Panc1 (cell line): Measurements from ENCODE around the gene HES3. TPM values are rescaled to one million over a fixed set of nuclear protein-coding genes. Genes with fewer than 3 reads are reported as not detected.

Experiments used
- ATAC-seq: fragments of 200-7000 bp; cut with Tn5 transposase; 2 replicates; pipeline ENCODE4 v1.9.1; 2020; ENCODE audit warnings: mild to moderate bottlenecking, moderate library complexity
- BruUV-seq: library from RNA; stranded (reverse); fragments of 400-500 nt; replicated peaks from 2 replicates; lab custom pipeline; 2021; lab: Mats Ljungman, UMichigan
- CTCF ChIA-PET: fragments of 300-600 bp; sonication (Branson Sonifier 250); formaldehyde crosslinking; loops from one replicate; lab custom pipeline; 2022; ENCODE audit warnings: antibody characterized with exemption; lab: Charles Lee
- POLR2A ChIA-PET: fragments of 300-600 bp; sonication (Branson Sonifier 250); formaldehyde crosslinking; loops from one replicate; lab custom pipeline; 2022; ENCODE audit warnings: antibody characterized with exemption; lab: Charles Lee
- DNase-seq: peaks from one replicate; pipeline ENCODE4 v3.0.0-alpha.2; 2010; ENCODE audit warnings: low read depth, low spot score
- H3K27ac ChIP-seq: 2 replicates; pipeline ENCODE4 v1.5.1; 2011; ENCODE audit warnings: mild to moderate bottlenecking, low read length, inconsistent platforms
- H3K27me3 ChIP-seq: fragments of 200-500 bp; sonication (Bioruptor generic); 2 replicates; pipeline ENCODE4 v1.6.0; 2014; ENCODE audit warnings: low read length, inconsistent platforms; ENCODE audit not compliant: control insufficient read depth, insufficient read depth
- H3K36me3 ChIP-seq: fragments of 200-500 bp; sonication (Bioruptor generic); 2 replicates; pipeline ENCODE4 v1.5.1; 2014; ENCODE audit warnings: inconsistent platforms, mild to moderate bottlenecking, low read length, moderate library complexity; ENCODE audit not compliant: control insufficient read depth, insufficient read depth
- H3K4me1 ChIP-seq: 2 replicates; pipeline ENCODE4 v1.5.1; 2011; ENCODE audit warnings: inconsistent platforms, mild to moderate bottlenecking, low read length, moderate library complexity; ENCODE audit not compliant: control insufficient read depth, insufficient read depth
- H3K4me3 ChIP-seq, 2 experiments: 2 replicates each; pipeline ENCODE4 v1.5.1; 2011 to 2012; ENCODE audit warnings: low read depth in 2 of 2, low read length in 2 of 2, mild to moderate bottlenecking in 2 of 2, inconsistent platforms in 1 of 2, moderate library complexity in 1 of 2
- H3K9me3 ChIP-seq: fragments of 200-500 bp; sonication (Bioruptor generic); 2 replicates; pipeline ENCODE4 v1.5.1; 2014; ENCODE audit warnings: low read depth, mild to moderate bottlenecking, inconsistent platforms, low read length, moderate library complexity; ENCODE audit not compliant: control insufficient read depth, insufficient read depth
- POLR2AphosphoS5 ChIP-seq: IDR thresholded peaks from 2 replicates; pipeline ENCODE4 v1.6.1; 2012; ENCODE audit warnings: mild to moderate bottlenecking, low read depth, low read length, moderate library complexity
- SIN3A ChIP-seq: IDR thresholded peaks from 2 replicates; pipeline ENCODE4 v1.6.1; 2012; ENCODE audit warnings: low read depth, mild to moderate bottlenecking, low read length, moderate library complexity, borderline replicate concordance; ENCODE audit not compliant: insufficient read depth
- TCF7L2 ChIP-seq: IDR thresholded peaks from 2 replicates; pipeline ENCODE4 v1.6.1; 2011; ENCODE audit warnings: mild to moderate bottlenecking, low read depth, low read length, inconsistent platforms
- in situ Hi-C: cut with HindIII; loops from 2 replicates; pipeline ENCODE4 v1.10.0; 2016; ENCODE audit warnings: low sequenced_read_pairs, low pct_unique_long_range_greater_than_20kb
- intact Hi-C: fragments of 100-400 bp; cut with micrococcal nuclease; formaldehyde crosslinking; loops from one replicate; pipeline ENCODE4 v1.10.0; 2022; ENCODE audit not compliant: unreplicated experiment
- total RNA-seq: library from RNA; stranded (reverse); gene quantifications from one replicate; pipeline ENCODE4 v1.2.1, GENCODE V29; 2021; ENCODE audit not compliant: unreplicated experiment
- TF ChIP-seq, protein P1 (sequence below): fragments of 450-650 bp; IDR thresholded peaks from 2 replicates; pipeline ENCODE4 v1.5.1; 2017; ENCODE audit warnings: mild to moderate bottlenecking
- TF ChIP-seq, protein P2 (sequence below), 2 experiments: IDR thresholded peaks; 2 replicates each; pipeline ENCODE4 v1.6.1; 2011 to 2012; ENCODE audit warnings: low read depth in 2 of 2, control low read depth in 1 of 2, low read length in 1 of 2, mild to moderate bottlenecking in 1 of 2, moderate library complexity in 1 of 2; ENCODE audit not compliant: insufficient read depth in 1 of 2

The HES3 gene
- total RNA-seq, 1 experiment from 2014 or later, result not detected

DNA sequence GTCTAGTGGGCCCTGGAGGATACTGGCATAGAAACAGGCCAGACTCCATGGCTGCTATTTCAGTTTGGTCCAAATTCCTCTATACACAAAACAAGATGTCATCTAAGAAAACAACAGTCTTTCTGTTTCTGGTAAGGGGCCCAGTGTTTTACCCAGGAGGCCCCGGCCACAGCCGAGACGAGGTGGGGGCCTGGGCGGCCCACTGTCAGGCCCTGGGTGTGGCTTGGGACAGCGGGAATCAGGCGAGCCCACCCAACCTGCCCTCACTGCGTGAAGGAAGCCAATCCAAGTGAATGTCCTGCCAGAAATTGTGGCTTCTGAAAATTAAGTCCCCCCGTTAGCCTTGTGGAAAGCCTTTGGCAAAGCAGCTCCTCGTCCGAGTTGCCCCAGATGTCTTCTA is 48.1 kb downstream of the HES3 start:
- intact Hi-C loops, result no loop called here
- DNase-seq, result no peak
- Histone ChIP-seq H3K27me3 (no peaks in the 10 kb centered on the region), H3K36me3 (no peaks in the 10 kb centered on the region), H3K9me3 (no peaks in the 10 kb centered on the region), H3K4me1 (no peaks in the 10 kb centered on the region), H3K4me3 (no peak overlapping the region), H3K27ac (no peak overlapping the region)
- ChIA-PET CTCF (no interaction called here), POLR2A (no interaction called here)
- TSS peak; percentile 39 for BruUV-seq
- ATAC-seq, result no peak
- in situ Hi-C loops, result no loop called here
- TF ChIP-seq, protein P1, sequence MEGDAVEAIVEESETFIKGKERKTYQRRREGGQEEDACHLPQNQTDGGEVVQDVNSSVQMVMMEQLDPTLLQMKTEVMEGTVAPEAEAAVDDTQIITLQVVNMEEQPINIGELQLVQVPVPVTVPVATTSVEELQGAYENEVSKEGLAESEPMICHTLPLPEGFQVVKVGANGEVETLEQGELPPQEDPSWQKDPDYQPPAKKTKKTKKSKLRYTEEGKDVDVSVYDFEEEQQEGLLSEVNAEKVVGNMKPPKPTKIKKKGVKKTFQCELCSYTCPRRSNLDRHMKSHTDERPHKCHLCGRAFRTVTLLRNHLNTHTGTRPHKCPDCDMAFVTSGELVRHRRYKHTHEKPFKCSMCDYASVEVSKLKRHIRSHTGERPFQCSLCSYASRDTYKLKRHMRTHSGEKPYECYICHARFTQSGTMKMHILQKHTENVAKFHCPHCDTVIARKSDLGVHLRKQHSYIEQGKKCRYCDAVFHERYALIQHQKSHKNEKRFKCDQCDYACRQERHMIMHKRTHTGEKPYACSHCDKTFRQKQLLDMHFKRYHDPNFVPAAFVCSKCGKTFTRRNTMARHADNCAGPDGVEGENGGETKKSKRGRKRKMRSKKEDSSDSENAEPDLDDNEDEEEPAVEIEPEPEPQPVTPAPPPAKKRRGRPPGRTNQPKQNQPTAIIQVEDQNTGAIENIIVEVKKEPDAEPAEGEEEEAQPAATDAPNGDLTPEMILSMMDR, result no peak
- no peak for TF ChIP-seq TCF7L2
- no peak for TF ChIP-seq POLR2AphosphoS5
- no peak for TF ChIP-seq SIN3A
- TF ChIP-seq, protein P2, sequence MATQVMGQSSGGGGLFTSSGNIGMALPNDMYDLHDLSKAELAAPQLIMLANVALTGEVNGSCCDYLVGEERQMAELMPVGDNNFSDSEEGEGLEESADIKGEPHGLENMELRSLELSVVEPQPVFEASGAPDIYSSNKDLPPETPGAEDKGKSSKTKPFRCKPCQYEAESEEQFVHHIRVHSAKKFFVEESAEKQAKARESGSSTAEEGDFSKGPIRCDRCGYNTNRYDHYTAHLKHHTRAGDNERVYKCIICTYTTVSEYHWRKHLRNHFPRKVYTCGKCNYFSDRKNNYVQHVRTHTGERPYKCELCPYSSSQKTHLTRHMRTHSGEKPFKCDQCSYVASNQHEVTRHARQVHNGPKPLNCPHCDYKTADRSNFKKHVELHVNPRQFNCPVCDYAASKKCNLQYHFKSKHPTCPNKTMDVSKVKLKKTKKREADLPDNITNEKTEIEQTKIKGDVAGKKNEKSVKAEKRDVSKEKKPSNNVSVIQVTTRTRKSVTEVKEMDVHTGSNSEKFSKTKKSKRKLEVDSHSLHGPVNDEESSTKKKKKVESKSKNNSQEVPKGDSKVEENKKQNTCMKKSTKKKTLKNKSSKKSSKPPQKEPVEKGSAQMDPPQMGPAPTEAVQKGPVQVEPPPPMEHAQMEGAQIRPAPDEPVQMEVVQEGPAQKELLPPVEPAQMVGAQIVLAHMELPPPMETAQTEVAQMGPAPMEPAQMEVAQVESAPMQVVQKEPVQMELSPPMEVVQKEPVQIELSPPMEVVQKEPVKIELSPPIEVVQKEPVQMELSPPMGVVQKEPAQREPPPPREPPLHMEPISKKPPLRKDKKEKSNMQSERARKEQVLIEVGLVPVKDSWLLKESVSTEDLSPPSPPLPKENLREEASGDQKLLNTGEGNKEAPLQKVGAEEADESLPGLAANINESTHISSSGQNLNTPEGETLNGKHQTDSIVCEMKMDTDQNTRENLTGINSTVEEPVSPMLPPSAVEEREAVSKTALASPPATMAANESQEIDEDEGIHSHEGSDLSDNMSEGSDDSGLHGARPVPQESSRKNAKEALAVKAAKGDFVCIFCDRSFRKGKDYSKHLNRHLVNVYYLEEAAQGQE (IDR thresholded peaks at IDR 0.05; ENCODE audit: insufficient read depth in 1 of 2, low read depth in 2 of 2, low read length in 1 of 2), result no peak

DNA sequence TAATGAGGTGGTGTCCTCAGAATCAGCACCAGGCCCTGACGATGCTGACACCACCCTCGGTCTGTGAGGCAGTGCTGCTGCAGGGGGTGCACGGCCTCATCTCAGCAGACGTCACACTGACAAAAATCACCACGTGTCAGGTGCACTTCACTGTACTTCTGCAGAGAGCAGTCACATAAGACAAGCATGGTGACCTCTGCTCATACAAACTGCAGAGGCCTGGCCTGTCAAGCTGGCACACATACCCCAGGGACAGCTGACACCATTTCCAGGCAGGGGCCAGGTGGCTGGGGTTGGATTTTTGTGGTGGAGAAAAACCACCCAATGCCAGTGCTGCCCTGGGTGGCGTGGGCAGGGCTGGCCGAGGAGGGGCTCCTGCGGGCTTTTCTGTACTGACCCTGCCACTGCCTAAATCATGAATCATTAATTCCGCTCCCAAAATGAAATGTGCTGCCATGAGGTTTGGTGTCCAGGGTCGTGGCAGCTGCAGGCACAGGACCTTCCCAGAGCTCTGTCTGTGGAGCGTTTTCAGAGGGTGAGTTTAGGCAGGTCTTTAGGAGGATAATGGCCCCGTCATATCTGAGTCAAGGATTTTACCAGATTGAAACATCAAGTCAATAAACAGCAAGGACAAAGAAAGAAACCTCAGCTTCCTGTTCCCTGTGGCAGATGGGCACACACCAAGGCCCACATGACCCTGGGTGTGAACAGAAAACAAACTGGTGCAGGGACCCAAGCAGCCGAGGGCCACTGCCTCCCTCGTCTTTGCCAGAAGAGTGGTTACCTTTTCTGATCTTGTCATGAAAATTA is 50.3 kb downstream of the HES3 start:
- no peak overlapping the region for H3K27ac ChIP-seq
- DNase-seq, result no peak
- no peak for ATAC-seq
- no peaks in the 10 kb centered on the region for H3K9me3 ChIP-seq
- TF ChIP-seq, protein P1, result no peak
- no peak for TF ChIP-seq TCF7L2
- TF ChIP-seq, protein P2 (IDR thresholded peaks at IDR 0.05; ENCODE audit: insufficient read depth in 1 of 2, low read depth in 2 of 2, low read length in 1 of 2), result no peak
- no peak for TF ChIP-seq POLR2AphosphoS5
- TF ChIP-seq SIN3A, result no peak
- CTCF ChIA-PET, result no interaction called here
- intact Hi-C loops (no loop called here), in situ Hi-C loops (no loop called here)
- H3K4me3 ChIP-seq, result no peak overlapping the region
- no peaks in the 10 kb centered on the region for H3K27me3 ChIP-seq
- H3K4me1 ChIP-seq, result no peaks in the 10 kb centered on the region
- BruUV-seq, result no TSS peak
- H3K36me3 ChIP-seq, result no peaks in the 10 kb centered on the region
- POLR2A ChIA-PET, result no interaction called here
